ENCODE data around the gene FAM170B.

GRCh38 chr10:49099046-49099445 lies 34.8 kb downstream of the FAM170B start:
- no peak for TF ChIP-seq POLR2A (IDR thresholded peaks at IDR 0.05)
- TF ChIP-seq, protein P1, sequence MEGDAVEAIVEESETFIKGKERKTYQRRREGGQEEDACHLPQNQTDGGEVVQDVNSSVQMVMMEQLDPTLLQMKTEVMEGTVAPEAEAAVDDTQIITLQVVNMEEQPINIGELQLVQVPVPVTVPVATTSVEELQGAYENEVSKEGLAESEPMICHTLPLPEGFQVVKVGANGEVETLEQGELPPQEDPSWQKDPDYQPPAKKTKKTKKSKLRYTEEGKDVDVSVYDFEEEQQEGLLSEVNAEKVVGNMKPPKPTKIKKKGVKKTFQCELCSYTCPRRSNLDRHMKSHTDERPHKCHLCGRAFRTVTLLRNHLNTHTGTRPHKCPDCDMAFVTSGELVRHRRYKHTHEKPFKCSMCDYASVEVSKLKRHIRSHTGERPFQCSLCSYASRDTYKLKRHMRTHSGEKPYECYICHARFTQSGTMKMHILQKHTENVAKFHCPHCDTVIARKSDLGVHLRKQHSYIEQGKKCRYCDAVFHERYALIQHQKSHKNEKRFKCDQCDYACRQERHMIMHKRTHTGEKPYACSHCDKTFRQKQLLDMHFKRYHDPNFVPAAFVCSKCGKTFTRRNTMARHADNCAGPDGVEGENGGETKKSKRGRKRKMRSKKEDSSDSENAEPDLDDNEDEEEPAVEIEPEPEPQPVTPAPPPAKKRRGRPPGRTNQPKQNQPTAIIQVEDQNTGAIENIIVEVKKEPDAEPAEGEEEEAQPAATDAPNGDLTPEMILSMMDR (IDR thresholded peaks at IDR 0.05), result no peak

Measured in uterus (tissue), 2 donors.